GM11168 (cell line): Measurements from ENCODE around the gene FIBP.

ENCODE experiments used
- in situ Hi-C: fragments of 300-500 bp; cut with MboI; formaldehyde crosslinking; loops from one replicate; pipeline ENCODE4 v1.12.0; 2022; ENCODE audit warnings: low sequenced_read_pairs; ENCODE audit not compliant: unreplicated experiment

The FIBP gene

GRCh38 chr11:65861533-65862183 is 26.6 kb downstream of the FIBP start:
- in situ Hi-C loops, result no loop called here

- in situ Hi-C loops, result no loop called here
Observed at GRCh38 chr11:65861165-65861505, 27.1 kb downstream of the FIBP start.

GRCh38 chr11:65860278-65861164 is 27.8 kb downstream of the FIBP start, which contains the start of gene MUS81:
Gene MUS81 (plus strand): TSS chr11:65860433. CDS start chr11:65860754, 321 bp downstream.
- in situ Hi-C loops, result no loop called here

- in situ Hi-C loops, result no loop called here
Observed at GRCh38 chr11:65859812-65860277, 28.4 kb downstream of the FIBP start.

- in situ Hi-C loops, result no loop called here
Observed at GRCh38 chr11:65859095-65859811, 29.0 kb downstream of the FIBP start.

- in situ Hi-C loops, result no loop called here
Observed at GRCh38 chr11:65858681-65859087, 29.6 kb downstream of the FIBP start.

- in situ Hi-C loops, result no loop called here
Observed at GRCh38 chr11:65857853-65858680, 30.2 kb downstream of the FIBP start, which contains the start of gene CFL1. Gene CFL1 (minus strand): TSS chr11:65858180. CDS start chr11:65858099, 81 bp downstream.

- in situ Hi-C loops, result no loop called here
Observed at GRCh38 chr11:65857500-65857852, 30.8 kb downstream of the FIBP start.

- in situ Hi-C loops, result no loop called here
Observed at GRCh38 chr11:65856689-65857499, 31.4 kb downstream of the FIBP start.

- in situ Hi-C loops, result no loop called here
Observed at GRCh38 chr11:65855927-65856363, 32.3 kb downstream of the FIBP start.

GRCh38 chr11:65854852-65855837 is 33.1 kb downstream of the FIBP start:
- in situ Hi-C loops, result no loop called here

GRCh38 chr11:65854161-65854592 is 34.1 kb downstream of the FIBP start:
- in situ Hi-C loops, result no loop called here

GRCh38 chr11:65853246-65853979 is 34.9 kb downstream of the FIBP start:
- in situ Hi-C loops, result no loop called here

GRCh38 chr11:65852508-65853245 is 35.6 kb downstream of the FIBP start:
- in situ Hi-C loops, result no loop called here

- in situ Hi-C loops, result no loop called here
Observed at GRCh38 chr11:65851811-65852507, 36.3 kb downstream of the FIBP start.

- in situ Hi-C loops, result no loop called here
Observed at GRCh38 chr11:65851083-65851579, 37.1 kb downstream of the FIBP start.
